WTC11 (cell line): ENCODE results near the gene KLHL8.

Experiments
- MYBL2 ChIP-seq: sonication (generic); formaldehyde crosslinking; IDR thresholded peaks from 2 replicates; pipeline ENCODE4 v1.8.1; 2023; ENCODE audit warnings: mild to moderate bottlenecking, moderate library complexity, missing genetic modification reagents
- TF ChIP-seq, protein P1 (sequence below): sonication (generic); formaldehyde crosslinking; IDR thresholded peaks from 2 replicates; pipeline ENCODE4 v1.8.1; 2023; ENCODE audit warnings: mild to moderate bottlenecking, missing genetic modification reagents, moderate library complexity

DNA sequence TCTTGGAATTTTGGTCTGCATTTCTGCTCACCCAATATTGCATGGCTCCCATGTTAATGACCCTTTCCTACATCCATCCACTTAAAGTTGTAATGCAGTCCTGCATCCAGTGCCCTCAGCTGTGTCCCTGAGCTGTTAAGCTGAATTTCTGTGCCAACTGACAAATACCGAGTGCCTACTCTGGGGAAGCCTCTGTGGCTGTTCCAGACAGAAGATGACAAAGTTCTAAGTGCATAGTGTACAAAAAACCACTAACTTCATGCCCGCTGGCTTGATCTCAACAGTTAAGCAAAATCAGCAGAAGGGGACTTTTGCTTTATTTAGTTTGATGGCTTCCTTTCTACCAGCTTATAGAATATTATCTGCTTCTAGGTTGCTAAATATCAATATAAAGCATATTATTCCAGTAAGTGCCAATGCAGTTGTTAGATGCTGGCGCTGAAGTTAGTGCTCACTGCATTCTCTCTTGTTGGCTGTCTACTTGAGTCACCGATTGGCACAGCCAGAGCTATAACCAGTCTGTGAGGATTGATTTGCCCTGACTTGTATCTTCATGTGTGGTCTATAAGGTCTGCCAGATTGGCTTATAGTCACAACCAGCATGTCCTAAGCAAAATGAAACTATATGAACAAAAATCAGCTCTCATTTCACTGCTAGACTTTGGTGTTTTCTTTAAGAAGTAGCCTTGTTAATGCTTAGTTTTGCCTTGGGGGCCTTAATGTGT, 98.9 kb downstream of the KLHL8 start:
- no peak for TF ChIP-seq MYBL2
- TF ChIP-seq, protein P1, sequence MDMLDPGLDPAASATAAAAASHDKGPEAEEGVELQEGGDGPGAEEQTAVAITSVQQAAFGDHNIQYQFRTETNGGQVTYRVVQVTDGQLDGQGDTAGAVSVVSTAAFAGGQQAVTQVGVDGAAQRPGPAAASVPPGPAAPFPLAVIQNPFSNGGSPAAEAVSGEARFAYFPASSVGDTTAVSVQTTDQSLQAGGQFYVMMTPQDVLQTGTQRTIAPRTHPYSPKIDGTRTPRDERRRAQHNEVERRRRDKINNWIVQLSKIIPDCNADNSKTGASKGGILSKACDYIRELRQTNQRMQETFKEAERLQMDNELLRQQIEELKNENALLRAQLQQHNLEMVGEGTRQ (CRISPR knock-in tag) = no peak
